LHCN-M2 (cell line): Measurements from ENCODE around the gene DDB1. TPM values are rescaled to one million over a fixed set of nuclear protein-coding genes. Genes with fewer than 3 reads are reported as not detected.

ENCODE experiments used
- DNase-seq: peaks from one replicate; pipeline ENCODE4 v3.0.0-alpha.2; 2012; ENCODE audit warnings: low read depth
- polyA plus RNA-seq: library from polyadenylated mRNA; unstranded; fragments of >200 nt; gene quantifications from one replicate; pipeline ENCODE4 v1.2.1, GENCODE V29; 2012; ENCODE audit warnings: missing spikeins
- total RNA-seq: library from RNA; depleted of rRNA; stranded (reverse); fragments of >200 nt; gene quantifications from 2 replicates; pipeline ENCODE4 v1.2.3, GENCODE V29; 2014; rRNA removed

The DDB1 gene
- total RNA-seq = 205 and 231 TPM in 2 replicates
- 168 TPM for polyA plus RNA-seq

DNA sequence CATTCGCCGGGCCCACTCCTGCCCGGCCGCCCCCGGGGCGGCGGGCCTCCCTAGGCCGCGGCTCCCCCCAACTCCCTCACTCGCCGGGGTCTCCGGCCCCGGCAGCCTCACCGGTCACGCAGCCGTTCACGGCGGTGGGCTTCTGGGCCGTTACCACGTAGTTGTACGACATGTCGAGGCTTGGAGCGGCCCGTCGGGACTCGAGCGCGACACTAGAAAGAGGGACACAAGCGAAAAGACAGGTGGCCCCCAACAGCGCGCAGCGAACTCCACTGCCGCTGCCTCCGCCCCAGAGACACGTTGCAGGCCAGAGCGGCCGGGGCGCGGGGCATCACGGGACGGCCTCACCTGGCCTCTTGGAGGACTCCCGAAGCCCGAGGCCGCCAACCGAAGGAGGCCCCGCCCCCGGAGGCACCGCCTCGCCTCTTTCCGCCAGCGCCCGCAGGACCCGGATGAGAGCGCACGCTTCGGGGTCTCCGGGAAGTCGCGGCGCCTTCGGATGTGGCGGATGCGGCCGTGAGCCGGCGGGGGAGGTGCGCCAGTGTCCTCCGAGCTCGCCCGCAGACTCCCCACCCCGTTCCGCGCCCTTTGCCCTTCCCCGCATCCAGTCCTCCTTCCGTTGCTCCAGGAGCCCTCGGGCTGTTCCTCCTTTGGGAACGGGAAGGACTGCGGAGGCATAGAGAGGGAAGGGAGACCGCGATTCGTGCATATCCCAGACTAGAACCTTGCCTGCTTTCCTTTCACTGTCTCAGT lies at the start of gene DDB1, which contains the start of gene TKFC:
TSS of gene DDB1 (minus strand) at position 309 of the 753 bp plus-strand sequence. CDS start at position 172, 137 bp downstream.
TSS of gene TKFC (plus strand) at position 432 of the 753 bp plus-strand sequence. CDS start 1,501 bp downstream, outside the sequence.
- DNase-seq = peak; percentile 89

DNA sequence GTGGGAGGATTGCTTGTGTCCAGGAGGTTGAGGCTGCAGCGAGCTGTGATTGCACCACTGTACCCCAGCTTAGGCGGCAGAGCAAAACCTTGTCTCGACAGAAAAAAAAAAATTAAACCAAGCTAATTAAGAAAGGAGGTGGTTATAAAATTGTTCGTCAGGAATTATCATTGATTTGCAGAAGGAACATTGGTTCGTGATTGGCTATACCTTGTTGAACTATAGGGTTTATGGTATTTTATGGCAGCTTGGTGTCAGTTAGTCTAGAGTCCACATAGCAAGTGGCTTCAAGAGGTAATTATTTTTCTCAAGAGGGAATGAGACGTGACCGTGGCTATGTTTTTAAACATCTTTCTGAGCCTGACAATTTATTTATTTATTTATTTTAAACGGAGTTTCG lies 48.0 kb upstream of the DDB1 start:
- DNase-seq = no peak

DNA sequence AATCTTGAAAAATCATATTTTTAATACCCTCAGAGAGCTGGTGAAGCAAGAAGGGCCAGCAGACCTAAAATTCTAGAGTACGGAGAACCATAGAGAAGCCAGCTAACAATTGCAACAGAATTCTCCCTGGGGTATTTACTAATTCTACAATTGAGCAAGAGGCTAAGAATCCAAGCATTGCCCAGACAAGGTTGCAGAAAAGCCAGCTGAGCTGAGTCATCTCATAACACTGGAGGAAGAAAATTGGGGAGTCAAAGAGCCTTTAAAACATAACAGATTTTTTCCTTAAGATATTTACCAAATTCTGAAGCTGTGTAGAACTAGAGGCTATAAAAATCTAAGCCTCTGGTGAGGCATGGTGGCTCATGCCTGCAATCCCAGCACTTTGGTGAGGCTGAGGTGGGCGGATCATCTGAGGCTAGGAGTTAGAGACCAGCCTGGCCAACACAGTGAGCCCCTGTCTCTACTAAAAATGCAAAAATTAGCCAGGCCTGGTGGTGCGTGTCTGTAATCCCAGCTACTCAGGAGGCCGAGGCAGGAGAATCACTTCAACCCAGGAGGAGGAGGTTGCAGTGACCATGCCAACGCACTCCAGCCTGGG lies 45.9 kb upstream of the DDB1 start:
- DNase-seq = peak; percentile 99

DNA sequence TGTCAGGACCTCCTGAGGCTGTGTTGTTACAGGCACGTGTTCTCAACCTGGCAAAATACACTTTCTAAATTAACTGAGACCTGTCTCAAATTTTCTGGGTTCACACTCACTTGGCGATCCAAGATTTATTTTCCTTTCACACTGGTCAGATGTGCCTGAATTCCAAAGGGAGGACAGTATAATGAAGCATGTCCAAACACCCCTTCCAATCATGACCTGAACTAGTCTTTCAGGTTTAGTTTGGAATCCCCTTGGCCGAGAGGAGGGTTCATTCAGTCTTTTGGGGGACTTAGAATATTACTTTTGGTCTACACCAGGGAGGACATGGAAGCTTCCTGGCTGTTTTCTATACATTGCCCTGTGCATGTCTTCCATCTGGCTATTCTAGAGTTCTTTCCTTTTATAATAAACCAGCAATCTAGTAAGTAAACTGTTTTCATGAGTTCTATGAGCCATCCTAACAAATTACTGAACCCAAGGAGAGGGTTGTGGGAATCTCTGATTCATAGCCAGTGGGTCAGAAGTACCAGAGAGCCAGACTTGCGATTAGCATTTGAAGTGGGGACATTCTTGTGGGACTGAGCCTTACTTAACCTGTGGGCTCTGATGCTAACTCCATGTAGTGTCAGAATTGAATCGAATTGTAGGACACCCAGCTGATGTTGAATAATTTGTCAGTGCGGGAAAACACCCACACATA lies 44.7 kb upstream of the DDB1 start:
- DNase-seq = peak; percentile 56

DNA sequence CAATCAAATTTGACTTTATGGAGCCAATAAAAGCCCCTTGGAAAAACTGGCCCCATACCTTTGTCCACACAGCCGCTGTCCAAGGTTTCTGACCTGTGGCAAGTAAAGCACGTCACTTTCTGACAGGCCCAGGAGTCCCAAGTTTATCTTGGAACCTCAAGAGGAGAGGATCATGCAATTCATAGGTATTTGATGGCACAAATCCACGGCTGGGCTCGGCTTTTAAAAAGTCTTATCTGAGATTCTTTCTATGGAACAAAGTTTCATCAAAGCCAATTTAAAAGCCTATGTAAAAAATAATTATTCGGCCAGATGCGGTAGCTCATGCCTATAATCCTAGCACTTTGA lies 42.8 kb upstream of the DDB1 start:
- no peak for DNase-seq

DNA sequence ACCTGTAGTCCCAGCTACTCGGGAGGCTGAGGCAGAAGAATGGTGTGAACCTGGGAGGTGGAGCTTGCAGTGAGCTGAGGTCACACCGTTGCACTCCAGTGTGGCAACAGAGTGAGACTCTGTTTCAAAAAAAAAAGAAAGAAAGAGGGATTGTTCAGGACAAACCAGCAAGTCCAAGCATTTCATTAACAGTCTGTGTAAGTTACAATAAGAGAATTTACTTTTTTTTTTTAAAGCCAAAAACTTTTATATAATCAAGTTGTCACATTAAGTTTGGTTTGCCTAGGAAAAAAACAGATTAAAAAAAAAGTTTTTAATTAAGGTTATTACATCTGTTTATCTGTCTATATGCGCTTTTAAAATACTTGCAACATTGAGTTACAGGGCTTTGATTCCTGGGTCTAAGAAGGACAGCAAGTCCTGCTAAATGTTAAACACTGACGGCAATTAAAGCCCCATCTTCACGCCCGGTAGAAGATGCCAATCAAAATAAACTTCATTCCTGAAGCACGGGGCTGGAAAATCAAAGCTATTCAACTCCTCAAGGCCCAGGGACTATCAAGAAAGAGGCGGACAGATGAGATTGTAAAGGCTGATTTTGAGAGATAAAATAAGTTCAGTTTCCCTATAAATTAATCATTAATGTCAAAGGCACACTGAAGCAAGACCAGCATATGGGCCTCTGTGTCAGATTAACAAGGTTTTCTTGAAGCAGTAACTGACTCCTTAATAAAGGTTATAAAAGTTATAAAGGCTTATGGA lies 39.9 kb upstream of the DDB1 start:
- DNase-seq = no peak

DNA sequence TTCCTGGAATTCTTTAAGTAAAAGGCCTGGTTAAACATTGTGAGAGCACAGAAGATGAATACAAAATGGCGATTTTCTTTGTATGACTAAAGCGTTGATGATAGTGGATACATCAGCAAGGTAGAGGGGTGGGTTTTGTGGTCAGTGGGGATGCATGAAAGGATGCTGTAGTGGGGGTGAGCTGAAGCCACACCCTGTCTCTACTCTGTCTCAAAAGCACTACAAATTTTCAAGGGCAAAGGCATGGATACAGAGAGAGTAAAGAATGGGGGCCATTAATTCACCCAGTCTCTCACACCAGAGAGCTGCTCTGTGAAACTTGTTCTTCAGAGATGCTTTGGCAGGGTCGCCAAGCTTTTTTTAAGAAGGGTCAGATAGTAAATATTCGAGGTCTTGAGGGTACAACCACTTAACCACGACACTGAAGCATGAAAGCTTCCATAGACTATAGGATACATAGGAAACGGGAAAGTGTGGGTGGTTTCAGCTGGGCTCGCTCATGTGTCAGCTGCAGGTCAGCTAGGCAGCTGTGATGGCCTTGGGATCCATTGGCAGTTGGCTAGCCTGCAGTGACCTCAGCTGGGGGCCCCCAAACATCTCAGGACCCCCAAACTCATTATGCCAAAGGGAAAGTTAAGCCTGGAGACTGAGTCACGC lies 37.6 kb upstream of the DDB1 start:
- peak; percentile 66 for DNase-seq

DNA sequence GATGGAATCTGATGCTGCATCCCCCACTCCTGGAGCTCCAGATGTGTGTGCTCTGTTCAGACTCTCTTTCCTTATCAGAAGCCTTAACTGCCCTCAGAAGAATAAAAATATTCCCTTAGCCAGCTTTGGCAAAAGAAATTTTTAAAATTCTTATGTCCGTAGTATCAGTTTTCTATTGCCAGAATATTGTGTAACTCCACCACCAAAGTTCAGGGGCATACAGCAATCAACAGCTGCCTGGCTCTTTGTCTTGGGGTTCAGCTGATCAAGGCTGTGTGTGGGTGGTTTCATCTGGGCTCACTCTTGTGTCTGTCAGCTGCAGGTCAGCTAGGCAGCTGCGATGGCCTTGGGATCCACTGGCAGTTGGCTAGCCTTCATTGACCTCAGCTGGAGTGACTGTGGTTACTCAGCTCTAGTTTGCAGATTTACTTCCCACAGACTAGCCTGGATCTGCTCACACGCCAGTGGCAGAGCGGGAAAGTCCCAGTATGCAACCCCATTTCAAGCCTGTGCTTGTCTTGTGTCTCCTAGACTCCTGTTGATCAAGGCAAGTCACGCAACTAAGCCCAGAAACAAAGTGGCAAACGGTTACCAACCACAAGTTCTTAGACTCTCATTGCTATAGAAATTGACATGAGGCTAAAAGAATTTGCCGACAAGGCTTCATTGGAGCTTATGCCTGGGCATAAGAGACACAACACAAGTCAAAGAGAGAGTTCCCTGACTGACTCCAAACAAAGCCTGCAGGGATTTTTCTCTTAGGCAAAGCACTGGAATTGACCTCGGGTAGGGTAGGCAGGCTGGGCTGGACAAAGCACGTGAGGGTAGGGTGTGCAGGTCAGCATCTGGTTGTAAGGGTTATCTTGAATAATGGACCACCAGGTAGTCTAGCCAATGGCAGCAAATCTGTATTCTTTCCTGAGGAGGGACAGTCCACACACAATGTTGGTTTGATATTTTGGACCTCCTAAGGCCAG lies 36.8 kb upstream of the DDB1 start:
- peak; percentile 100 for DNase-seq

DNA sequence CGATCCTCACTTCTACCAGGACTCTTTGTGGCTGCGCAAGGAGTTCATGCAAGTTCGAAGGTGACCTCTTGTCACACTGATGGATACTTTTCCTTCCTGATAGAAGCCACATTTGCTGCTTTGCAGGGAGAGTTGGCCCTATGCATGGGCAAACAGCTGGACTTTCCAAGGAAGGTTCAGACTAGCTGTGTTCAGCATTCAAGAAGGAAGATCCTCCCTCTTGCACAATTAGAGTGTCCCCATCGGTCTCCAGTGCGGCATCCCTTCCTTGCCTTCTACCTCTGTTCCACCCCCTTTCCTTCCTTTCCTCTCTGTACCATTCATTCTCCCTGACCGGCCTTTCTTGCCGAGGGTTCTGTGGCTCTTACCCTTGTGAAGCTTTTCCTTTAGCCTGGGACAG lies 35.7 kb upstream of the DDB1 start:
- no peak for DNase-seq

DNA sequence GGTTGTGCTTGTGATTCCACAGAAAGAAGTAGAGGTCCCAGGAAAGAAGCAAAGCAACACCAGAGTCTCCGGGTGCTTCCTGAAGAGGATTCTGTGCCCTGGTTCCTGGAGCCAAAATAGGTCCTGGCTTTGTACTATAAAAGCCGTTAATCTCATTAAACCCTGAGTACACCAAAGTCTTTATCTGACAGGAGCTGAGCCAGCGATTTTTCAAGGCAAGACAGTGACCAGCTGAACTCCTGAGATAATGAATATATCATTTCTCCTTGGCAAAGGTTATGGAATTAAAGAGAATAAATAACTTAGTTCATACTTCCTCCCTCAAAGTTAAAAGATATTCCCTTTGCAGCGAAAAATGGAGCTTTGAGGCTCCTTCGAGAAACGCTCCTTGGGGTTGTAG lies 34.5 kb upstream of the DDB1 start:
- no peak for DNase-seq

DNA sequence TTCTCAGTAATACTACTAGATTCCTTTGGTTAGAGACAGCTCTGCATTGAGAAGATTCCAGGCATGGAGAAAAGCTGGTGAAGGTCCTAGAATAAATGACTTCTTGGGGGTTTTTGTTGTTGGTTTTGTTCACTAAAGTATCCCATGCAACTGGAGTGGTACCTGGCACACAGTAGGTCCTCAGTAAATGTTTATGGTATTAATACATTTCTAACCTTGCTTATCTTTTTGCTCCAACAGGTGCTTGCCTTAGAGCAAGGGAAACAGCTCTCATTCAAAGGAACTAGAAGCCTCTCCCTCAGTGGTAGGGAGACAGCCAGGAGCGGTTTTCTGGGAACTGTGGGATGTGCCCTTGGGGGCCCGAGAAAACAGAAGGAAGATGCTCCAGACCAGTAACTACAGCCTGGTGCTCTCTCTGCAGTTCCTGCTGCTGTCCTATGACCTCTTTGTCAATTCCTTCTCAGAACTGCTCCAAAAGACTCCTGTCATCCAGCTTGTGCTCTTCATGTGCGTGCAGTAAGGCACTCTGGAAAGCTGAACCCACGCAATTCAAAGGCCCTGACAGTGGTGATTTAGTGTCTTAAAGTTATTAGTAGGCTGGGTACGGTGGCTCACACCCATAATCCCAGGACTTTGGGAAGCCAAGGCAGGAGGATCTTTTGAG lies 31.2 kb upstream of the DDB1 start:
- DNase-seq = no peak

DNA sequence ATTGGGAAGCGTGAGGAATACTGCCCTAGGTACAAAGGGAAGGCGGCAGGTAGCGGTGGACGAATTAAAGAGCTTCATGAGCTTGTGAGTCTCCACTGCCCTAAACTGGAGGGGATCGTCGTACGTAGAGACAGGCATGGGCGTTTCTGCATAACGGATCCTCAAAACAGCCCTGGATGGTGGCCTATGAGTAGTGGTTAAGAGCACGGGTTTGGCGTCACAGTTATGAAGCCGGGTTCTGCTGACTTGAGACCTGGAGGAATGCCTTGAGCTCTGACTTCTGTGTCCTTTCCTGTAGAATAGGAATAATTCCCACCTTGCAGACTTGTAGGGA lies 29.6 kb upstream of the DDB1 start:
- DNase-seq = peak; percentile 46

DNA sequence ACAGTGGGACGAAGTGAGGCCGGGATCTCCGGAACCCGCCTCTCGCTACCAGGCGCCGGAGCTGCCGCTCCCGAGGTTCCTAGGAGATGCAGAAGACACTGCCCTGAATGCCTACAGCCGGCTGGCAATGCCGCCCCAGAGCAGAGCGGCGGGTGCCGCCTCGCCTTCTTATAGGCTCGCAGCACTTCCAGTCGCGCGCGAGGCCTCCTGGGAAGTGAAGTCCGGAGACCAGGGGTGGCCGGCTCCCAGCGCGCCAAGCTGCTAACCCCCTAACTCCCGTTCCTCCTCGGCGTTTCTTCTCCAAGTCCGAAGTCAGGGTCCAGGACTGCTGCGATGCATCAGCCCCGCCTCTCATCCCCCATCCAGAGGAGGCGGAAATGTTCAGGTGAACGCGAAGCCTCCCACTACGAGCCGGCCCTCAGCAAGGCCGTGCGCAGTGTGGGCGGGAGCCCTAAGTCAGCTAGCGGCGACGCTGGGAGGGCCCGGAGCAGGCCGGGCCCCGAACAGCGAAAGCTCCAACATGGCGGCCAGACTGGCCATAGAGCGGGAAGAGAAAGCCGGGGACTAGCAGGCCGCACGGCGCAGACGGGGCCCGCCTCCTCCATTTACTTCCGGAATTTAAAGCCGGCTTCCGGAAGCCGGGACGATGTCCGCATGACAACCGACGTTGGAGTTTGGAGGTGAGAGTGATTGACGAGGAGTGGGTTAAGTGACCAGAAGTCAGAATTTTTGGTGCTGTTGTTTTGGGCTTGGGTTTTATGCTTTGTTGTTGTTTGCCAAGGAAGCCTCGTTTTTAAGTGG lies 29.0 kb upstream of the DDB1 start, which contains the start of the genes CYB561A3 and TMEM138:
TSS of gene CYB561A3 (minus strand) at position 142 of the 801 bp plus-strand sequence. CDS start 5,169 bp downstream, outside the sequence.
TSS of gene TMEM138 (plus strand) at position 634 of the 801 bp plus-strand sequence. CDS start 2,017 bp downstream, outside the sequence.
- peak; percentile 94 for DNase-seq

DNA sequence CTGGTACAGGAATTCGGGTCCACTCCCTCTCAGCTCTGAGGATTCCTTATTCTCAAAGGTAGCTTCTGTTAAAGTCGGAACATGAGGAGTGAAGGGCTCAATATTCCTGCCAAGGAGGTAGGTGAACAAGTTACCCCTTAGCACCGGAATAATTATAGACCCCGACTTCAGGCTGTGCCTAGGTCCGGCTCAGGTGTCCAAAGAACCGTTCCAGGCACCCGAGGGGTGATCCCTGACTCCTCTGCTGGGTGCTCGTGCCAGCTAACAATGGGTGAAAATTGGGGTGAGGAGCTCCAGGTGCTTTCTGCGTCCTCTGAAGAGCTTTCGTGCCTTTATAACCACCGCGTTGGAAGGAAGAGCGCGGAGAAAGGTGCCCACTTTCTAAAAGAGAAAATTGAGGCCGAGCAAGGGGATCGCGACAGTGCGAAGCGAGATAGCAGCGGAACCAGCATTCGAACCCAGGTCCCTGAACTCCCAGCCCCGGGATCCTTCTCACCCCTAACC lies 28.4 kb upstream of the DDB1 start:
- DNase-seq = no peak

DNA sequence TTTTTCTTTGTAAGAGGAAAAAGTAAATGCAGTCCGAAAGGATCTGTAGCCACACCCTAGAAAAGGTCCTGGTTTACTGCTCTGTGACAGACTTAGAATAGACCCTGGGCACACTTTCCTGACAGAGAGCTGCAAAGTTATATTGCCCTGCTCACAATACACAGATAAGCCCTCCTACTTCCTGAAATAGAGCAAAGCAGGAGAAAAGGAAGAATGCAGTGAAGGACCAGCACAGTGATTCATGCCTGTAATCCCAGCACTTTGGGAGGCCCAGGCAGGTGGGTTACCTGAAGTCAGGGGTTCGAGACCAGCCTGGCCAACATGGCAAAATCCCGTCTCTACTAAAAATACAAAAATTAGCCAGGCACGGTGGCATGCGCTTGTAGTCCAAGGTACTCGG lies 26.6 kb upstream of the DDB1 start:
- DNase-seq = no peak

DNA sequence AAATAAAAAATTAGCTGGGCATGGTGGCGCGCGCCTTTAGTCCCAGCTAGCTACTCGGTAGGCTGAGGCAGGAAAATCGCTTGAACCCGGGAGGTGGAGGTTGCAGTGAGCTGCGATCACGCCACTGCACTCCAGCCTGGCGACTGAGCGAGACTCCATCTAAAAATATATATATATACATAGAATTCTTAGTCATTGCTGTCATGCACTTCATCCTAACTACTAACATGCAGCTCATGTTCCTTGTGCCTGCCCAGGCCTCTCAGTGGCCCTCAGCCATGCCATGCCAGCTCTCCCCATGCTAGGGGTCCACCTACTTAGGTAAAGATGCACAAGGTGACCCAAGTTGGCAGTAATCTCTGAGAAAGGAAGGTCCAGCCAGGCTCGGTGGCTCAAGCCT lies 25.7 kb upstream of the DDB1 start:
- DNase-seq = no peak

DNA sequence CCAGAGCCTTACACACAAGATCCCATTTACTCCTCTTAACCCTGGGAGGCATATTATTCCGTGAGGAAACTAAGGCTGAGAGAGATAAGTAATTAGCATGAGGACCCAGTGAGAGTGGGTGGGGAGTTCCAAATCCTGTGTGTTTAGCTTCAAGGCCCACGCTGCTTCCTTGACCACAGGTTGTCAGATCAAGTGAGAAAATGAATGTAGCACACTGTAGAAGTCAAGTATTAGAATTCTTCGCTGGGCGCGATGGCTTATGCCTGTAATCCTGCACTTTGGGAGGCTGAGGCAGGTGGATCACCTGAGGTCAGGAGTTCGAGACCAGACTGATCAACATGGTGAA lies 25.0 kb upstream of the DDB1 start:
- no peak for DNase-seq

DNA sequence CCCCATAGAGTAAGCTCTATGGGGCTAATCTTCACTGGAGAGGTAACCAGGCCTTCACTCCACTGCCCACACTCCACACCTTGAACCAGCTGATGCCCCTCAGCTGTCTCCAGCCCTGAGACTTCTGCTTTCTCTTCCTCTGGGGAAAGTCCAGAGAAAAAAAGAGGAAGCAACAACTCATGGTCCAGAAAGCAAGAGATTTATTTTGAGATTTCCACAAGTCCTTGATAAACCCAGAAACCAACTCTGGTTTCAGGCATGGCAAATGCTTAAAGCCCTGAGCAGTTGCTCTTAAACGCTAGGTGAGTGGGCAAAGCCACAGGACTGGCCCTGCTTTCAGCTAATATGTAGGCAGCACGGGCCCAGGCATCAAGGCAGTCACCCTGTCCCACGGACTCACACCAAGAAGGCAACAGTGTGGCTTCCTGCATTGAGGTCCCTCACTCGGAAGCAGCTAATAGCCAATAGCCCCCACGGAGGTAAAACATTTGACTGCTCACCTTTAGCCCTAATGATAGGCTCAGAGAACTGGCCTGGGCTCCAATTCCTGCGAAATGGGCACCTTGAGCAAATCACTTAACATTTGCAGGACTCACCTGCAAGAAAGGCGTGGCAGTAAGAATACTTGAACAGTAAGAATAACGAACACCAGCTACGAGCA lies 24.5 kb upstream of the DDB1 start:
- no peak for DNase-seq
